Heart left ventricle (tissue), 16 donors: ENCODE results near the gene SLC15A3. TPM values are rescaled to one million over a fixed set of nuclear protein-coding genes. Genes with fewer than 3 reads are reported as not detected.

Experiments used
- ATAC-seq, 4 donors: fragments of 200-7000 bp; cut with Tn5 transposase; one replicate each; pipeline ENCODE4 v1.9.1; 2020 to 2022; ENCODE audit warnings: moderate library complexity in 4 of 4, mild to moderate bottlenecking in 3 of 4, moderate number of reproducible peaks in 1 of 4
- DNase-seq, 5 donors: peaks; one replicate each; pipeline ENCODE4 v3.0.0-alpha.2; 2020
- H3K27ac ChIP-seq, 12 donors: fragments of 200-600 bp; sonication (generic) in 4 of 12; one replicate each; pipeline versions ENCODE4 v1.5.0 to v1.8.0; 2016 to 2022; ENCODE audit warnings: mild to moderate bottlenecking in 2 of 12
- H3K27me3 ChIP-seq, 9 donors: fragments of 200-600 bp; sonication (generic) in 2 of 9; one replicate each; pipeline versions ENCODE4 v1.5.1 to v1.8.0; 2016 to 2022; ENCODE audit warnings: mild to moderate bottlenecking in 3 of 9
- H3K36me3 ChIP-seq, 9 donors: fragments of 200-600 bp; sonication (generic) in 2 of 9; one replicate each; pipeline versions ENCODE4 v1.5.0 to v1.8.0; 2018 to 2022; ENCODE audit warnings: mild to moderate bottlenecking in 2 of 9
- H3K4me1 ChIP-seq, 12 donors: fragments of 200-600 bp; sonication (generic) in 4 of 12; one replicate each; pipeline versions ENCODE4 v1.5.0 to v1.8.0; 2016 to 2022; ENCODE audit warnings: mild to moderate bottlenecking in 3 of 12
- H3K4me3 ChIP-seq, 12 donors: fragments of 200-600 bp; sonication (generic) in 4 of 12; one replicate each; pipeline versions ENCODE4 v1.5.0 to v1.8.0; 2017 to 2022; ENCODE audit warnings: mild to moderate bottlenecking in 9 of 12, moderate library complexity in 4 of 12
- H3K9me3 ChIP-seq, 12 donors: fragments of 200-600 bp; sonication (generic) in 4 of 12; one replicate each; pipeline versions ENCODE4 v1.5.0 to v1.8.0; 2016 to 2022; ENCODE audit warnings: mild to moderate bottlenecking in 1 of 12
- CTCF ChIP-seq, 12 donors: fragments of 200-600 bp; sonication (generic) in 4 of 12; IDR thresholded peaks; one replicate each; pipeline versions ENCODE4 v1.5.0 to v1.8.0; 2018 to 2022; ENCODE audit warnings: antibody characterized with exemption in 12 of 12, mild to moderate bottlenecking in 5 of 12
- POLR2A ChIP-seq, 2 donors: fragments of 450-650 bp; IDR thresholded peaks; one replicate each; pipeline ENCODE4 v1.6.1; 2017; ENCODE audit warnings: antibody characterized with exemption in 2 of 2, mild to moderate bottlenecking in 2 of 2, moderate library complexity in 2 of 2
- whole genome bisulfite sequencing, 4 donors: extraction: QIAGEN DNeasy Blood & Tissue Kit in 2 of 4; methylation state at CpG; one replicate each; pipeline versions ENCODE4 v1.1.5 to v1.1.7; 2013 to 2018; 5-methylcytosine and 5-hydroxymethylcytosine counted together
- intact Hi-C, 10 donors: fragments of 100-400 bp; cut with DNase I; formaldehyde crosslinking; loops; one replicate each; pipeline versions ENCODE4 v1.11.1 to v1.14.2; 2022
- polyA plus RNA-seq, 2 donors: library from polyadenylated mRNA; stranded (reverse); fragments of 200-250 nt; gene quantifications; one replicate each; pipeline ENCODE4 v1.2.3, GENCODE V29; 2013
- total RNA-seq, 9 donors: library from RNA; depleted of rRNA in 2 of 9; stranded (reverse); fragments of >200 nt in 2 of 9; fragmentation: NEBNext Ultra II Directional in 3 of 9; extraction: Animal tissue kit (Norgen Biotek cat#: 25700) in 3 of 9; gene quantifications; one replicate each; pipeline versions ENCODE4 v1.1.0 to v1.2.4, GENCODE V29; 2016 to 2023
- donor health status: ischemic (EF 13 %, LVEDD 7.1; RV severe dilation, severe dysfunction).
- donor health status: healthy with polysubstance abuse.
- donor health status: DM: no; HTN: yes; CAD: no.
- donor health status: DM: no; HTN: no; CAD: no.
- donor health status: ischemic (EF 25% LVEDD 6.9; RV normal size, moderate dysfunction).
- donor health status: ischemic (EF 25% LVEDD 5.7; RV mildly dilated, moderate dysfunction).
- donor health status: healthy.
- donor health status: DM: yes; HTN: yes; CAD: no.
- donor health status: ischemic (EF 35%, LVEDD 5.7; RV mildly dilated, moderate dysfunction).
- donor health status: nonischemic (EF 11% LVEDD 7.7; RV severe dilation, severe dysfunction).
- donor health status: DM: yes; HTN: yes; CAD: no.
- donor health status: PGD.
- donor health status: ischemic (EF 29% LVEDD 5.4; RV normal size, mild dysfunction).
- donor health status: nonischemic (EF 23%, LVEDD 6.1; RV moderate dilation, normal function).

SLC15A3 gene
- total and polyA plus RNA-seq, 11 donors = 11.9 to 85.1 (median 19.1) TPM

GRCh38 chr11:60899046-60899936 is 52.7 kb downstream of the SLC15A3 start:
- H3K27ac ChIP-seq = no peak overlapping the region
- no peak overlapping the region for H3K4me3 ChIP-seq
- ATAC-seq (peak in 3 of 4 donors; percentile 69 to 70 (median 70)), DNase-seq (no peak)
- H3K36me3 ChIP-seq = peaks cover 4 to 100% (median 94%) of the 10 kb centered on the region in 9 donors
- H3K27me3 ChIP-seq = no peaks in the 10 kb centered on the region
- 55 to 61% (median 58%) methylated on average over 12 of the region's 12 CpGs for WGBS, 4 donors
- TF ChIP-seq POLR2A (IDR thresholded peaks at IDR 0.05) = no peak
- peak; percentile 90 to 98 (median 94) for TF ChIP-seq CTCF (IDR thresholded peaks at IDR 0.05)
- H3K9me3 ChIP-seq = no peaks in the 10 kb centered on the region
- intact Hi-C loops = loop anchor here (1.0 to 5.0 kb wide), 6 partner anchors 67 to 127 kb away; no protein-coding TSS in a partner anchor
- H3K4me1 ChIP-seq = peaks cover 0 to 15% (median 5%) of the 10 kb centered on the region in 12 donors

GRCh38 chr11:60897496-60897895 is 54.5 kb downstream of the SLC15A3 start:
- H3K9me3 ChIP-seq = no peaks in the 10 kb centered on the region
- H3K27ac ChIP-seq = no peak overlapping the region
- no peak for ATAC-seq
- WGBS, 4 donors = 86 to 98% (median 94%) methylated on average over 4 of the region's 4 CpGs
- peaks cover 0 to 7% (median 0%) of the 10 kb centered on the region in 12 donors for H3K4me1 ChIP-seq
- peaks cover 4 to 100% (median 98%) of the 10 kb centered on the region in 9 donors for H3K36me3 ChIP-seq
- TF ChIP-seq POLR2A (IDR thresholded peaks at IDR 0.05) (no peak), CTCF (IDR thresholded peaks at IDR 0.05) (no peak)
- intact Hi-C loops = loop anchor here in 8 of 10 donors (5.0 kb wide), 4 partner anchors 65 to 125 kb away; no protein-coding TSS in a partner anchor
- no peak overlapping the region for H3K4me3 ChIP-seq
- no peaks in the 10 kb centered on the region for H3K27me3 ChIP-seq
- DNase-seq = no peak

GRCh38 chr11:60895687-60896086 is 56.3 kb downstream of the SLC15A3 start:
- peaks cover 0 to 15% (median 4%) of the 10 kb centered on the region in 12 donors for H3K4me1 ChIP-seq
- ATAC-seq (no peak), DNase-seq (no peak)
- WGBS, 4 donors = 89 to 91% (median 90%) methylated on average over 5 of the region's 5 CpGs
- no peak overlapping the region for H3K27ac ChIP-seq
- no peaks in the 10 kb centered on the region for H3K9me3 ChIP-seq
- TF ChIP-seq POLR2A (IDR thresholded peaks at IDR 0.05) (no peak), CTCF (IDR thresholded peaks at IDR 0.05) (no peak)
- no peak overlapping the region for H3K4me3 ChIP-seq
- peaks cover 4 to 91% (median 83%) of the 10 kb centered on the region in 9 donors for H3K36me3 ChIP-seq
- intact Hi-C loops = loop anchor here in 8 of 10 donors (5.0 kb wide), 4 partner anchors 63 to 123 kb away; no protein-coding TSS in a partner anchor
- H3K27me3 ChIP-seq = no peaks in the 10 kb centered on the region
